ENCODE results near the gene SLC66A1. TPM values are rescaled to one million over a fixed set of nuclear protein-coding genes. Genes with fewer than 3 reads are reported as not detected.

SLC66A1 gene
- total and polyA plus RNA-seq, 9 of the 15 experiments (the other 6 are each of a cell fraction or from before 2014, with no cell fraction given) = 1.2 to 40.8 (median 18.6) TPM

DNA sequence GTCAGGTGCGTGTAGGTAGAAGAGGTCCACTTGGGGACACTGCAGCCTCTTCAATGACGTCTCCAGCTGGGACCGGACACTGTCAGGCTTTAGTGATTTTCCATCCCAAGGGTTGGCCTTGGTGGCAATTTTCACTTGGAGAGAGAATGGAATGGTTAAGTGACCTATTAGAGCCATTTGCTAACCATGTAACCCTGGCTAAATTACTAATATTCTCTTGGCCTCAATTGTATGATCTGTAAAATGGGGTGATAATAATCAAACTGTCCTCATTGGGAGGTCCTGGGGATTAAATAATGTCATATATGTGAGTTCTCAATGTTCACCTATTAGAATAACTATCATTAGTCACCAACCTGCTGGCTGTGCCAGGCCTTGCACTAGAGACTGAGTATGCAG is 3.6 kb upstream of the SLC66A1 start:
- ATAC-seq = no peak
- Histone ChIP-seq H3K4me3 (no peak overlapping the region), H3K27ac (ENCODE audit: extremely low read depth, low read depth, low read length) (no peak overlapping the region), H2AFZ (ENCODE audit: low read depth, low read length) (no peak overlapping the region), H3K9me1 (ENCODE audit: control insufficient read depth, insufficient read depth, low read length) (peaks cover under 1% of the 10 kb centered on the region), H3K4me2 (ENCODE audit: insufficient read depth, low read length) (no peak overlapping the region), H3K9me3 (replicated peaks; ENCODE audit: control insufficient read depth, insufficient read depth, low read depth, low read length) (no peaks in the 10 kb centered on the region), H4K20me1 (replicated peaks; ENCODE audit: control insufficient read depth, insufficient read depth, low read length) (no peaks in the 10 kb centered on the region), H3K4me1 (replicated peaks in 1 of 2; ENCODE audit: control insufficient read depth in 2 of 2, insufficient read depth in 2 of 2, low read length in 2 of 2) (peaks cover 14 to 35% of the 10 kb centered on the region in 2 experiments; a peak in 4 of 5 replicates), H3K9ac (ENCODE audit: insufficient read depth in 1 of 2, low read depth in 2 of 2, low read length in 2 of 2) (no peak overlapping the region), H3K27me3 (ENCODE audit: control insufficient read depth in 2 of 2, insufficient read depth in 2 of 2, low read length in 2 of 2) (no peaks in the 10 kb centered on the region), H3K79me2 (ENCODE audit: control insufficient read depth, insufficient read depth, low read length) (peaks cover 29% of the 10 kb centered on the region), H3K36me3 (ENCODE audit: control insufficient read depth, insufficient read depth, low read length) (peaks cover 54% of the 10 kb centered on the region; the same call in 2 of the 3 replicates)
- POLR2A ChIA-PET = no interaction called here
- TF ChIP-seq ZC3H4 (CRISPR knock-in tag; IDR thresholded peaks at IDR 0.05; ENCODE audit: borderline replicate concordance) (no peak), BCOR (IDR thresholded peaks at IDR 0.05) (peak; percentile 79), NFRKB (IDR thresholded peaks at IDR 0.05; ENCODE audit: low read depth) (no peak), HDAC8 (tag; IDR thresholded peaks at IDR 0.05) (no peak), ZNF444 (CRISPR knock-in tag; IDR thresholded peaks at IDR 0.05) (no peak), ZNF57 (CRISPR knock-in tag; IDR thresholded peaks at IDR 0.05) (no peak), LCOR (CRISPR knock-in tag; IDR thresholded peaks at IDR 0.05) (no peak), RBM25 (IDR thresholded peaks at IDR 0.05; ENCODE audit: low read depth, low read length, severe bottlenecking) (peak; percentile 87), ADNP (tag; IDR thresholded peaks at IDR 0.05) (peak; percentile 45; the same call in 1 of the 2 replicates), KDM1A (IDR thresholded peaks at IDR 0.05) (peak; percentile 39 to 56; a peak in 2 of 4 replicates)
- CTCF ChIA-PET (ENCODE audit: low intra/inter-chr PET ratio) = no interaction called here
- BruUV-seq (replicated peaks) = no TSS peak
- DNase-seq (ENCODE audit: extremely low read depth in 1 of 4, low spot score in 3 of 4) = no peak
- intact Hi-C loops (cut with micrococcal nuclease) (no loop called here), in situ Hi-C loops (cut with MboI) (no loop called here)
- no peak for FAIRE-seq
- 94% methylated on average over 3 of the region's 3 CpGs for WGBS (ENCODE audit: insufficient coverage, low coverage, missing lambda C conversion rate)

Measured in K562 (cell line).